Panc1 (cell line): ENCODE data around the gene PLXNA2. TPM values are rescaled to one million over a fixed set of nuclear protein-coding genes. Genes with fewer than 3 reads are reported as not detected.

ENCODE experiments used
- ATAC-seq: fragments of 200-7000 bp; cut with Tn5 transposase; 2 replicates; pipeline ENCODE4 v1.9.1; 2020; ENCODE audit warnings: mild to moderate bottlenecking, moderate library complexity
- BruUV-seq: library from RNA; stranded (reverse); fragments of 400-500 nt; replicated peaks from 2 replicates; lab custom pipeline; 2021; lab: Mats Ljungman, UMichigan
- CTCF ChIA-PET: fragments of 300-600 bp; sonication (Branson Sonifier 250); formaldehyde crosslinking; loops from one replicate; lab custom pipeline; 2022; ENCODE audit warnings: antibody characterized with exemption; lab: Charles Lee
- POLR2A ChIA-PET: fragments of 300-600 bp; sonication (Branson Sonifier 250); formaldehyde crosslinking; loops from one replicate; lab custom pipeline; 2022; ENCODE audit warnings: antibody characterized with exemption; lab: Charles Lee
- DNase-seq: peaks from one replicate; pipeline ENCODE4 v3.0.0-alpha.2; 2010; ENCODE audit warnings: low read depth, low spot score
- H3K27ac ChIP-seq: 2 replicates; pipeline ENCODE4 v1.5.1; 2011; ENCODE audit warnings: mild to moderate bottlenecking, low read length, inconsistent platforms
- H3K27me3 ChIP-seq: fragments of 200-500 bp; sonication (Bioruptor generic); 2 replicates; pipeline ENCODE4 v1.6.0; 2014; ENCODE audit warnings: low read length, inconsistent platforms; ENCODE audit not compliant: control insufficient read depth, insufficient read depth
- H3K36me3 ChIP-seq: fragments of 200-500 bp; sonication (Bioruptor generic); 2 replicates; pipeline ENCODE4 v1.5.1; 2014; ENCODE audit warnings: inconsistent platforms, mild to moderate bottlenecking, low read length, moderate library complexity; ENCODE audit not compliant: control insufficient read depth, insufficient read depth
- H3K4me1 ChIP-seq: 2 replicates; pipeline ENCODE4 v1.5.1; 2011; ENCODE audit warnings: inconsistent platforms, mild to moderate bottlenecking, low read length, moderate library complexity; ENCODE audit not compliant: control insufficient read depth, insufficient read depth
- H3K4me3 ChIP-seq, 2 experiments: 2 replicates each; pipeline ENCODE4 v1.5.1; 2011 to 2012; ENCODE audit warnings: low read depth in 2 of 2, low read length in 2 of 2, mild to moderate bottlenecking in 2 of 2, inconsistent platforms in 1 of 2, moderate library complexity in 1 of 2
- H3K9me3 ChIP-seq: fragments of 200-500 bp; sonication (Bioruptor generic); 2 replicates; pipeline ENCODE4 v1.5.1; 2014; ENCODE audit warnings: low read depth, mild to moderate bottlenecking, inconsistent platforms, low read length, moderate library complexity; ENCODE audit not compliant: control insufficient read depth, insufficient read depth
- CTCF ChIP-seq: fragments of 450-650 bp; IDR thresholded peaks from 2 replicates; pipeline ENCODE4 v1.5.1; 2017; ENCODE audit warnings: mild to moderate bottlenecking
- POLR2AphosphoS5 ChIP-seq: IDR thresholded peaks from 2 replicates; pipeline ENCODE4 v1.6.1; 2012; ENCODE audit warnings: mild to moderate bottlenecking, low read depth, low read length, moderate library complexity
- REST ChIP-seq, 2 experiments: IDR thresholded peaks; 2 replicates each; pipeline ENCODE4 v1.6.1; 2011 to 2012; ENCODE audit warnings: low read depth in 2 of 2, control low read depth in 1 of 2, low read length in 1 of 2, mild to moderate bottlenecking in 1 of 2, moderate library complexity in 1 of 2; ENCODE audit not compliant: insufficient read depth in 1 of 2
- SIN3A ChIP-seq: IDR thresholded peaks from 2 replicates; pipeline ENCODE4 v1.6.1; 2012; ENCODE audit warnings: low read depth, mild to moderate bottlenecking, low read length, moderate library complexity, borderline replicate concordance; ENCODE audit not compliant: insufficient read depth
- TCF7L2 ChIP-seq: IDR thresholded peaks from 2 replicates; pipeline ENCODE4 v1.6.1; 2011; ENCODE audit warnings: mild to moderate bottlenecking, low read depth, low read length, inconsistent platforms
- in situ Hi-C: cut with HindIII; loops from 2 replicates; pipeline ENCODE4 v1.10.0; 2016; ENCODE audit warnings: low sequenced_read_pairs, low pct_unique_long_range_greater_than_20kb
- intact Hi-C: fragments of 100-400 bp; cut with micrococcal nuclease; formaldehyde crosslinking; loops from one replicate; pipeline ENCODE4 v1.10.0; 2022; ENCODE audit not compliant: unreplicated experiment
- total RNA-seq: library from RNA; stranded (reverse); gene quantifications from one replicate; pipeline ENCODE4 v1.2.1, GENCODE V29; 2021; ENCODE audit not compliant: unreplicated experiment

The PLXNA2 gene
- total RNA-seq, 1 experiment from 2014 or later, result 0.98 TPM

- ATAC-seq (no peak), DNase-seq (no peak)
- Histone ChIP-seq H3K4me3 (no peak overlapping the region), H3K27ac (no peak overlapping the region), H3K4me1 (no peaks in the 10 kb centered on the region), H3K9me3 (no peaks in the 10 kb centered on the region), H3K27me3 (peaks cover 5% of the 10 kb centered on the region), H3K36me3 (no peaks in the 10 kb centered on the region)
- ChIA-PET CTCF (no interaction called here), POLR2A (no interaction called here)
- BruUV-seq, result no TSS peak
- intact Hi-C loops, result no loop called here
- TF ChIP-seq POLR2AphosphoS5 (no peak), SIN3A (no peak), CTCF (no peak), REST (IDR thresholded peaks at IDR 0.05; ENCODE audit: insufficient read depth in 1 of 2, low read depth in 2 of 2, low read length in 1 of 2) (no peak), TCF7L2 (no peak)
- in situ Hi-C loops, result no loop called here
These were observed 185.4 kb downstream of the PLXNA2 start for GRCh38 chr1:208058756-208059155.

- DNase-seq (no peak), ATAC-seq (no peak)
- in situ Hi-C loops, result no loop called here
- no peak for TF ChIP-seq TCF7L2
- TF ChIP-seq SIN3A, result no peak
- no peak for TF ChIP-seq POLR2AphosphoS5
- Histone ChIP-seq H3K4me3 (no peak overlapping the region), H3K27me3 (peaks cover 5% of the 10 kb centered on the region), H3K36me3 (no peaks in the 10 kb centered on the region), H3K4me1 (no peaks in the 10 kb centered on the region), H3K27ac (no peak overlapping the region), H3K9me3 (no peaks in the 10 kb centered on the region)
- POLR2A ChIA-PET, result no interaction called here
- intact Hi-C loops, result no loop called here
- no TSS peak for BruUV-seq
- CTCF ChIA-PET, result no interaction called here
These were observed 185.9 kb downstream of the PLXNA2 start for GRCh38 chr1:208058267-208058666.

GRCh38 chr1:208057056-208057455, 187.1 kb downstream of the PLXNA2 start:
- in situ Hi-C loops (no loop called here), intact Hi-C loops (no loop called here)
- ChIA-PET CTCF (no interaction called here), POLR2A (no interaction called here)
- ATAC-seq (no peak), DNase-seq (no peak)
- Histone ChIP-seq H3K4me3 (no peak overlapping the region), H3K4me1 (no peaks in the 10 kb centered on the region), H3K27me3 (peaks cover 2% of the 10 kb centered on the region), H3K36me3 (no peaks in the 10 kb centered on the region), H3K9me3 (no peaks in the 10 kb centered on the region), H3K27ac (no peak overlapping the region)
- no peak for TF ChIP-seq POLR2AphosphoS5
- no peak for TF ChIP-seq SIN3A
- no peak for TF ChIP-seq REST (IDR thresholded peaks at IDR 0.05; ENCODE audit: insufficient read depth in 1 of 2, low read depth in 2 of 2, low read length in 1 of 2)
- no peak for TF ChIP-seq CTCF
- TF ChIP-seq TCF7L2, result no peak
- BruUV-seq, result no TSS peak
